Measurements from ENCODE around the gene ACTL6B.
A peak's percentile ranks its signal among the peaks of the same experiment; 100 is the strongest.
"Not testable (repeated sequence)": the region's sequence is repeated elsewhere in the genome, so short reads cannot be mapped to it uniquely, and the experiment has no call there.

ACTL6B gene

DNA sequence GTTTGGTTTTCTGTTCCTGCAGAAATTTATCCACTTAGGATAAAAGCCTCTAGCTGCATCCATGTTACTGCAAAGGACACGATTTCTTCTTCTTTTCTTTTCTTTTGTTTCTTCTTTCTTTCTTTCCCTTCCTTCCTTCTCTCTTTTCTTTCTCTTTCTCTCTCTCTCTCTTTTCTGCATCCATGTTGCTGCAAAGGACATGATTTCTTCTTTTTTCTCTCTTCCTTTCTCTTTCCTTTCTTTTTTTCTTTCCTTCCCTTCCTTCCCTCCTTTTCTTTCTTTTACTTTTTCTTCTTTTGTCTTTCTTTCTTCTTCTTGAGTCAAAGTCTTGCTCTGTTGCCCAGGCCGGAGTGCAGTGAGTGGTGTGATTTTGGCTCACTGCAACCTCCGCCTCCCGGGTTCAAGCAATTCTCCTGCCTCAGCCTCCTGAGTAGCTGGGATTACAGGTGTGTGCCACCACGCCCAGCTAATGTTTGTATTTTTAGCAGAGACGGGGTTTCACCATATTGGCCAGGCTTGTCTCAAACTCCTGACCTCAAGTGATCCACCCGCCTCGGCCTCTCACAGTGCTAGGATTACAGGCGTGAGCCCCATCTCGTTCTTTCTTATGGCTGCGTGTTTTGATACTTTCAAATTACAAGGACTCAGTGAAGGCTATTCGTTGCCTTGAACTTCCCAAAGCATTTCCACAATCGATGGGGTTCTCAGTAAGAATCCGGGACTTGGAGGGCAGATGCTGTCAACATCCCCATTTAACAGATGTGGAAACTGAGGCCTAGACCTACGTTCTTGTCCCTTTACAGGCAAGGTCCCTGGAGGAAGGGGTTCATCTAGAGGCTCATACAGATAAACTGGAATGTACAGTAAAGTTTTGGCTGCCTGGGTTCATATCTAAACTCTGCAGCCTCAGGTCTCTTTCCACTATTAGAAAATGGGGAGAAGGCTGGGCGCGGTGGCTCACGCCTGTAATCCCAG is 15.4 kb upstream of the ACTL6B start:
- DNase-seq = no peak

DNA sequence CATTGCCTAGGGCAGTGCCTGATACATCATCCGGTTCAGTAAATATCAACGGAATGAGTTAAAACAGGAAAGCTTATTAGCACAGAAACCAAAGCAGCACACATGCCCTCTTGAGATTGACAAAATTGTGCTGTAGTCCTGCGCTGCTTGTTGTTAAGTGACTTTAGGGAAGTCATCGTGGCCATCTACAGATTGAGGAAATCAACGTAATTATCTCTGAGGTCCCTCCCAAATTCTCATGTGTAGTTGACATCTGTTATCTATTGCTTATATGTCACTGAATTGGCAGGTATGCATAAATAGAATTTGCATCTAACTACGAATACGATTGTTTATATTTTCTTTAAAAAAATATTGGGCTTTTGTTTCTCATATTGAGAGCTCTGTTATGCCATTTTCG is 13.8 kb upstream of the ACTL6B start:
- DNase-seq = no peak

DNA sequence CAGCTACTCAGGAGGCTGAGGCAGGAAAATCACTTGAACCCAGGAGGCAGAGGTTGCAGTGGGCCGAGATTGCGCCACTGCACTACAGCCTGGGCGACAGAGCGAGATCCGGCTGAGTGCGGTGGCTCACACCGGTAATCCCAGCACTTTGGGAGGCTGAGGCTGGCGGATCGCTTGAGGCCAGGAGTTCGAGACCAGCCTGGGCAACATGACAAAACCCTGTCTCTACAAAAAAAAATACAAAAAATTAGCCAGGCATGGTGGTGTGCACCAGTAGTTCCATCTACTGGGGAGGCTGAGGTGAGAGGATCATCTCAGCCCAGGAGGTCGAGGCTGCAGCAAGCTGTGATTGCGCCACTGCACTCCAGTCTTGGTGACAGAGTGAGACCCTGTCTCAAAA is 12.9 kb upstream of the ACTL6B start:
- DNase-seq = not testable (repeated sequence)

DNA sequence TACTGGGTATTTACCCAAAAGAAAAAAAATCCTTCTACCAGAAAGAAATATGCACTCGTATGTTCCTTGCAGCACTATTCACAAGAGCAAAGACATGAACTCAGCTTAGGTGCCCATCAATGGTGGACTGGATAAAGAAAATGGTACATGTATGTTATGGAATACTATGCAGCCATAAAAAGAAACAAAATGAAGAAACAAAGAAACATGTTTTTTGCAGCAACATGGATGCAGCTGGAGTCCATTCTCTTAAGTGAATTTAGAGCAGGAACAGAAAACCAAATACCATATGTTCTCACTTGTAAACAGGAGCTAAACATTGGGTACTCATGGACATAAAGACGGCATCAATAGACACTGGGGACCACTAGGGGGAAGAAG is 11.8 kb upstream of the ACTL6B start:
- no peak for DNase-seq

DNA sequence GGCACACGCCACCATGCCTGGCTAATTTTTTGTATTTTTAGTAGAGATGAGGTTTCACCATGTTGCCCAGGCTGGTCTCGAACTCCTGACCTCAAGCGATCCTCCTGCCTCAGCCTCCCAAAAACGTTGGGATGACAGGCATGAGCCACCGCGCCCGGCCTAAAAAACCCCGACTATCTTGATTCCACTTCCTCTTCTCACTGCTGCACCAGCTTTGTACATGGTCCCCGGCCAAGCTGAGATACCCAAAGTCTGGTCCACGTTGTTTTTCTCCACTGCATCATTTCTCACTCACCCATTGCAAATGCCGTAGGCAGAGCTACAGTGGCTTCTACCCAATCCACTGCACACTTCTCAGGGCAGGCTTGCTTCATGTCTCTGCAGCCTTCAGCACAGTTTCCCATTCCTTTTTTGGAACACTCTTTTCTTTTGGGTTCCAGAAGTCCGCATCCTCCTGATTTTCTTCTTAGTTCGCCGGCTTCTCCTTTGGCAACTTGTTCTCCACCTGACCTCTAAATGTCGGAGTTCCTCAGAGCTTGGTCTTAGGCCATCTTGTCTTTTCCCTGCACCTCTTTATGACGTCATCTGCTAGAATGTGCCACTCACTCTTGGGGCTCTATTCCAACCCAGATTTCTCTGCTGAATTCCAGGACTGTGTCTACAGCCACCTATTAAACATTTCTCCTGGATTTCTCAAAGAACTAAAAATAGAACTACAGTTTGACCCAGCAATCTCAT is 11.3 kb upstream of the ACTL6B start:
- DNase-seq = no peak

DNA sequence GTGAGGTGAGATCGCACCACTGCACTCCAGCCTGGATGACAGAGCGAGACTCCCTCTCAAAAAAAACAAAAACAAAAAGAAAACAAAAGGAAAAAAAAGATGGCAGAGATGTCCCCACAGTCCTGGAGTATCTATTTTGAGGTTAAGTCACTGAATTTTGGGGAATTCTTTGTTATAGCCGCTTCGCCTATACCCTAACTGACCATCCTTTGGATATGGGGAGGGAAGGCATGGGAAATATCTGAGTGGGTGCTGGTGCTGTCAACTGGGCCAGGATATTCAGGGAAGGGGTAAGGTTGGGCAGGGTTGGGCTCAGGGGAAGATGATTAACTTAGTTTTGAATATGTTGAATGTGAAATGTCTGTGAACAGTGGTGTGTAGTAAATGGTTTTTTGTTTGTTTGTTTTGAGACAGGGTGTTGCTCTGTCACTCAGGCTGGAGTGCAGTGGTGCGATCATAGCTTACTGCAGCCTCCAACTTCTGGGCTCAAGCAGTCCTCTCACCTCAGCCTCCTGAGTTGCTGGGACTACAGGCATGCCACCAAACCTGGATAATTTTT is 9.0 kb upstream of the ACTL6B start:
- no peak for DNase-seq

DNA sequence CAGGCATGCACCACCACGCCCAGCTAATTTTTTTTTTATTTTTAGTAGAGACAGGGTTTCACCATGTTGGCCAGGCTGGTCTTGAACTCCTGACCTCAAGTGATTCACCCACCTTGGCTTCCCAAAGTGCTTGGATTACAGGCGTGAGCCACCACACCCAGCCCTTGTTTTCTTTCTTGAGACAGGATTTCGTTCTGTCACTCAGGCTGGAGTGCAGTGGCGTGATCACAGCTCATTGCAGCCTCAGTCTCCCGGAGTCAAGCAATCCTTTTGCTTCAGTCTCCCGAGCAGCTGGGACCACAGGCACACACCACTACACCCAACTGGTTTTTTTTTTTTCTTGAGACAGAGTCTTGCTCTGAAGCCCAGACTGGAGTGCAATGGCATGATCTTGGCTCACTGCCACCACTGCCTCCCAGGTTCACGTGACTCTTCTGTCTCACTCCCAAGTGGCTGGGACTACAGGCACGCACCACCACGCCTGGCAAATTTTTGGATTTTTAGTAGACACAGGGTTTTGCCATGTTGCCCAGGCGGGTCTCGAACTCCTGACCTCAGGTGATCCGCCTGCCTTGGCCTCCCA is 6.0 kb upstream of the ACTL6B start:
- DNase-seq = not testable (repeated sequence)

DNA sequence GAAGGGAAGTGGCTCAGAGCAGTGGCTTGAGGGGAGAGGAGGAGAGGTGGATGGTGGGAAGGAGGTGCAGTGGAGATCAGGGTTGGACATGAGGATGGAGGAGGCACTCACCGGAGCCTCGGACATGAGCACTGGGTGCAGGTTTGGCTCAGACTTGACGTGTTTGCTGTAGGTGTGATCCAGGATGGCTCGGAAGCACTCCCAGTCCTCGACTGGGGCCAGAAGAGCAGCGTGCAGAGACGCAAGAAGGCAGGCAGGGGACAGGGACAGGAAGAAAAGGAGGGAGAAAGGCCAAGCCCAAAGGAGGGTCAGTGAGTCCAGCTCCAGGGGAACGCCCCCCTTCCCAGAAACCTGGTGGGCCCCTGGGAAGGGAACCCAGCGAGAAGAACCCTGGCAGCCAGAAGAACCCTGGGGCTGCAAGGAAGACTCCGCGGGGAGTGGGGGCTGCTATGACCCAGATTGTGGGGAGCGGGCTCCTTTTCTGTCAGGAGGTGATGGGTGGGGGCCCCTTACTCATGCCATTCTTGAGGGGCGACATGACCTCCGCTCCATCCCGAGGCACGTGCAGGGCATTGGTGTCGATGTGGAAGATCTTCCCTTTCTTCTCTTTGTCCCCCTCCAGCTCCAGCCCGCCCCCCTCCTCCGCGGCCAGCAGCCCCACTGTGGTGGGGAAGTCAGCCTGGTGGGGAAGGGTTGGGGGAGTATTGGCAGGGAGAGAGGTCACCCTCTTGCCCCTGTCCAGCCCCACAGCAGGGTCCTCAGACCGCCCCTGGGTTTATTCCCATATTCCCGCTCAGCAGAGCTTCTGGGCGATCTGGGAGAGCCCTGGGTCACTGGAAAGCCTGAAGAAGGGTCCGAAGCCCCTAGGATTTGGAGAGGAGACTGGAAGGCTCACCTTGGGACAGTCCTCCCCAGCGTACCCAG is 1.1 kb downstream of the ACTL6B start:
- no peak for DNase-seq

DNA sequence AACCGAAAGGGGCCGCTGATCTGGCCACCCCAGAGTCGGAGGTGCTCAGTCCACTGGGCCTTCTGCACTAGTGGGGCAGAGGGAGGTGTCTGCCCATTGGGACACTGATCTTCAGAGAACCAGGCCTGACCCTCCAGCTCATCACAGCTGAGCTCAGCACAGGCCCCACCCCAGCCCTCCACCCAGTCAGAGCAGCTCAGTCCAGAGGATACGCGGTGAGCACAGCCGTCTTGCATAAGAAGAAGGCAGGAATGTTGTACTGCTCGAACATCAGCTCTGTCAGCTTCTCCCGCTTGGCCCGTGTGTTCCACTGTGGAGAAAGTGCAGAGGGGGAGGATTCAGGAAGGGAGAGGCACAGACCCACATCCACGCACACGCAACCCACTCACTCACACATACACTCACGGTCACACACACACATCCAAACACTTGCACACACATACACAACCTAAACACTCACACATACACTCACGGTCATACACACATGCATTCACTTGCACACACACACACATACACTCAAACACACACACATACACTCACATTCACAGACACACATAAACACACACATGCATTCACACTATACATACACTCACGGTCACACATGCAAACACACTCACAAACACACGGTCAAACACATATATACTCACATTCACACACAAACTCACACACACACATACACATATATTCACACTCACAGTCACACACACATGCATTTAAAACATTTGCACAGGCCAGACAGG is 6.3 kb downstream of the ACTL6B start:
- DNase-seq = no peak

DNA sequence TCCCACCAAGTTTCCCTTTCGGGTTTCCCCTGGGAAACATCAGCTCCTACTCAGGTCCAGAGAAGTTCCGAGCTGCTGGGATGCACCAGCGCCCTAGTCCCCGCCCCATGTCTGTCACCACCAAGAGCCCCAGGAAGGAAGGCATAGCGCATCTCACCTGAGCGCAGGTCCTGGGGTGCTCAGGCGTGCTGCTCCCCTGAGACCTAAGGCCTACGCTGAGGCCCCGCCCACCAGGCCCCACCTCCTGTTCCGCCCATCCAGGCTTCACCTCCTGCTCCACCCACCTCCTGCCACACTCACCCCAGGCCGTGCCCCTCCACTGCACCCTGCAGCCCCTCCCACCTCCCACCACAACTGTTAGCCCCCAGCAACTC is 13.7 kb downstream of the ACTL6B start:
- no peak for DNase-seq

DNA sequence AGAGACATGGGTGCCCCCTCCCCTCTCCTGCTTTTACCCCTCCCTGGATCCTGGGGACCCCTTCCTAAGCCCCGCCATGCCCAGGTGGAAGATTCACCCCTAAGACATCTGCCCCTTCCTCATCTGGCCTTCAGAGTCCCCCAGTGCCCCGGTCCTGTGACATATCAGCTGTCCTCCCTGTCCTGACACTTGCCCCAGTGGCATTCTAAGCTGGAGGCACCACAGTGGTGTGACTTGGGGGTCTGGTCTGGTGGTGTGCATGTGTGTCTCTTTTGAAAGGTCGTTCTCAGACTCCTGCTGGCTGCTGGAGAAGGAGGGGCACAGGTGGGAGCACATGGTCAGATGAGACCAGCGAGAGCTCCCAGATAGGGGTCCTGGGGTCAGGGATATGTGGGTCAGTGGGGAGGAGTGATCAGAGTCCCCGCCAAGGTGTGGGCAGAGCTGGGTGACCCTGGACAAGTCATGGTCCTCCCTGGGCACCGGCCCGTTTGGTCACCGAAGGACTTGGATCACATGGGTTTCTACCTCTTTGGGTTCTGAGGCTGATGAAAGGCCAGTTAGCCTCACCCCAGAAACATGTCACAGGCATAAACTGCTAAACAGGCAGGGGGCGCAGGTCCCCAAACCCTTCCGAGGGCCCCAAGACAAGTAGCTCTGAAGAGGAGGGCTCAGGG is 14.3 kb downstream of the ACTL6B start:
- DNase-seq = no peak

DNA sequence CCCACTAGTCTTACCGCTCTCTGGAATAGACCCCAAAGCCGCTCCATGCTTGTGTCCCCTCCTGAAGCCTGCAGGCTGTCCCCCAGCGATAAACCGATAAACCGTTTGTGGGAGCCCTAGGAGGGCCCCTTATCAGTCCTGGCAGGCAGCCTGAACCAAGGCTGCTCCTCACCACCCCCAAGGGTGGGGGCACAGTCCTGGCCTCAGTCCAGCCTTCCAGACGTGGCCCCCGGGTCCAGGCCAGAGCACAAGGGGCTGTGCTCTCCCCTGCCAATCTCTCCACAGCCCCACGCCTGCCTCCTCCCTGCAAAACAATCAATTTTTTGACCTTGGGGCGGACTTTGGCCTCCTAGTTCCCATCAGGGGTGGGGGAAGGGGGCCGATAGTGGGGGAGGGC is 14.8 kb downstream of the ACTL6B start, which contains the start of gene TFR2:
TFR2 (minus strand) TSS at position 90 of the 397 bp plus-strand sequence; CDS start at position 47, 43 bp downstream.
- DNase-seq = no peak

DNA sequence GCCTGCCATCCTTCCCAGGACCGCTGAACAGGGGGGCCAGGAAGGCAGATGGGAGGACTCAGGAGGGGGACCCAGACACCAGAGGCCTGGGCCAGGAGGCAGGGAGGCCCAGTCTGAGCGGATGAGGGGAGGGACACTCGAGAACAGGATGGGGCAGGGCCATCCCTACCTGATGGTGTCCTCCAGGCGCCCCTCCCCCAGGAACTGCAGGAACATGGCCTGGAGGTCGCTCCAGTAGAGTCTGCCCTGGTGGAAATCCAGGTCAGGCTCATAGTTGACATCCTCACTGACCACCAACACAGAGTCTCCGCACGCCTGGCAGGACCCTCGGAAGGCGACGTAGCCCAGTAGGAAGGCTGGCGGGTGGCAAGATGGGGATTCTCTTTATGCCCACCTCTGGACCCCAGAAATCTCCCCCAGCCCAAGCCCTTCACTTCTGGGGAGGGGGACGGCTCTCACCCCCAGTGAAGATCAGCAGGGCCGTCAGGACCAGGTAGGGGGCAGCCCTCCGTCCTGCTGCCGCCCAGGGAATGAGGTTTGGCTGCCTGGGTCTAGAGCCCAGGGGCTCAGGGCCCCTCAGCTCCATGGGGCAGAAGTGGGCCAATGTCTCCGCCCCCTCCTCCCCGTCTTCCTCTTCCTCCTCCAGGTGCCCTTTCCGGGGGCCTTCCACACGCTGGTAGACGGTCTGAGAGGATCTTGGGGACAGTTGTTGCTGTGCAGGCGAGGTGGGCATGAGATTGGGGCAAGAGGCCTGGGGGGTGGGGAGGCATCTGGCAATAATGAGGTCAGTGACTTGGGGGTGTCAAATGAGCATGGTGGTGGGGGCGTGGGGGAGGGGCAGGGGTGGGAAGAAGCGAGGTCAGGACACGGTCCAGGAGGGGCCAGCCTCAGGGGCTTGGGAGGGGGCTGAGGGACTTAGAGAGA is 15.5 kb downstream of the ACTL6B start:
- no peak for DNase-seq

DNA sequence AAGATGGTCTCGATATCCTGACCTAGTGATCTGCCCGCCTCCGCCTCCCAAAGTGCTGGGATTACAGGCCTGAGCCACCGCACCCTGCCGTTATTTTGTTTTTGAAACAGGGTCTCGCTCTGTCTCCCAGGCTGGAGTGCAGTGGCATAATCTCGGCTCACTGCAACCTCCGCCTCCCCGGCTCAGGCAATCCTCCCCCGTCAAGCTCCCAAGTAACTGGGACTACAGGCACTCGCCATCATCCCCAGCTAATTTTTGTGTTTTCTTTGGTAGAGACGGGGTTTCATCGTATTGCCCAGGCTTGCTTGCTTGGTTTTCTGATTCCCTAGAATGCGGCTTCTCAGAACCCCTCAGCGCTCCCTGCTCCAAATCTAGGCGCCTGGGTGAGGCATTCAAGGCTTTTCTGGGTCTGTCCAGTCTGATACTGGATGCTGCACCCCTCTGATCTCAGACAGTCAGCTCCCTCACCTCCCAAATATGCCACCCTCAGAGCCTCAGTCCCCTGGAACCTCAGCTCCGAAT is 16.2 kb downstream of the ACTL6B start:
- no peak for DNase-seq

DNA sequence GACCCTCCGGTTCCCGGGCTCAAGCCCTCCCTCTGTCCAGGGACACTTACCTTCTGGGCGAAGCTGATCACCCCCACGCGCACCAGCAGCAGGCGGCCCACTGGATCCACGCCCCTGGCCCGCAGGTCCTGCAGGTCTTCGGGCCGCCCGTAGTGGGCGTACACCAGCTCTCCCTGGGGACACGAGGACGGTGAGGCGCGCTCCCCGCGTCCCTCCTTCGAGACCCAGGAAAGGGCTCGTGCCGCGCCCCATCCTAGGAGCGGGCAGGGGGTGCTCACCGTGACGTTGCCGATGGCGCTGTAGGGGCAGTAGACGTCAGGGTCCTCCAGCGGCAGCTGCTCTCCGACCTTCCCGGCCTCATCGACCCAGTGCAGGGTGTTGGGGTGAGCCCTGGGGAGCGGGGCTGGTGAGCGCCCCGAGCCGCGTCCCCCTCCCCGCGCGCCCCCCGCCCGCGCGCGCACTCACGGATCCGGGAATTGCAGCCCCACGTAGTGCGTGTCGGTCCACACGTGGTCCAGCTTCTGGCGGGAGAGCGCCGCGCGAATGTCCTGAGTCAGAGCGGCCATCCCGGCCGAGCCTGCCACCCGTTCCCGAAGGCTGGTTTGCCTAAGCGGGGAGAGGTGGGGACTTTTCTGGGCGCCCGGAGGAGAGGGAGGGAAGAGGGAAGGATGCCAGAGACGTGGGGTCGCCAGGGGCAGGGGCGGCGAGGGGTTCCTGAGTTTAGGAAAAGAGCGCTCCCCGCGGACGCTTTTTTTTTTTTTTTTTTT is 23.1 kb downstream of the ACTL6B start:
- peak; percentile 67 for DNase-seq

DNA sequence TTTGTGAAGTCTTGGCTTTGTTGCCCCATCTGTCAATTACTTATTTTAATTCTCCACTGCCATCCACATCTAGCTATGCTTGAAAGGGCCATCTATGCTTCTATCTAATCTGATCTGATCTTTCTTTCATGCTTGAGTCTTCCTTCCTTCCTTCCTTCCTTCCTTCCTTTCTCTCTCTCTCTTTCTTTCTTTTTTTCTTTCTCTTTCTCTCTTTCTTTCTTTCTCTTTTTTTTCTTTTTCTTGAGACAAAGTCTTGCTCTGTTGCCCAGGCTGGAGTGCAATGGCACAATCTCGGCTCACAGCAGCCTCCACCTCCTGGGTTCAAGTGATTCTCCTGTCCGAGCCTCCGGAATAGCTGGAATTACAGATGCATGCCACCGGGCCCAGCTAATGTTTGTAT is 26.2 kb downstream of the ACTL6B start:
- no peak for DNase-seq

DNA sequence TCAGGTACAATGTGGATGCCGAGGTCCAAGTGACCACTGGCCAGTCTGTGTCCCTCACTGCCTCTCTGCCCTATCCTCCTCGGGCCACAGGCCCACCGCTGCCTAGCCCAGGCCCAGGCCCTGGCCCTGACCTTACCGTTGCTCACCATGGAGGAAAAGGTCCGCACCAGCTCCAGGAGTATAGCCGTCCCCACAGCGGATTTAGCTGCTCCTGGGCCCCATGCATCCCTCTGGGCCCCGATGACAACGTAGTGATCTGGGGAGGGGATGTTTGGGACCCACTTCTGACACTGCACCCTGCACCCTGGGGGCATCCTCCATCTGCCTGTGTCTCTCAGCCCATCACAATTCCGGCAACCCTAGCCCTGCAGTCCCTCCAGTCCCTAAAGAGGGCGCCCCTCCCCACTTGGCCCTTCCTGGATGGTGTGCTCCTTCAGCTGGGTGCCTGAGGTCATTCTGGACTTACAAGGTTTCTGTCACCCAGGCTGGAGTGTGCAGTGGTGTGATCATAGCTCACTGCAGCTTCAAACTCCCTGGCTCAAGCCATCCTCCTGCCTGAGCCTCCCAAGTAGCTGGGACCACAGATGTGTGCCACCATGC is 27.0 kb downstream of the ACTL6B start:
- DNase-seq = peak; percentile 45

DNA sequence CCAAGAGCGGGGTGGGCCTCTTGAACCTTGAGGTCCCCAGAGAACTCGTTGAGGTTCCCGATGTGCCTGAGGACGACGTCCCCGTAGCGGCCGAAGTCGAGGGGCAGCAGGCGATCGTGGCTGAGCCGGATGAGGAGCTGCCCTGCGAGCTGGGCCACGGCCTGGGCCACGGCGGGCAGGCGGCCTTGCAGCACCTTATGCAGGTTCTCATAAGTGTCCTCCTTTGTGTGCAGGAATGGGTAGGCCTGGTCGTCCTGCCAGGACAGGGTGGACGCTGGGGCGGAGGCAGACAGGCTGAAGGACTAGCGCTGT is 29.1 kb downstream of the ACTL6B start:
- no peak for DNase-seq

All from stimulated activated CD4-positive, alpha-beta T cell treated with anti-CD3 and anti-CD28 coated beads, Interleukin-1b, Interleukin-23, amount 100 ng/mL, for 48 hours (primary cell).